Measurements from ENCODE around the gene MCAM.

Gene MCAM

GRCh38 chr11:119316729-119317591 lies at the start of gene MCAM:
MCAM (minus strand) TSS chr11:119317130; CDS start chr11:119317101, 29 bp downstream.
- peak; percentile 7 for DNase-seq

GRCh38 chr11:119365071-119365591 lies 48.2 kb upstream of the MCAM start:
- DNase-seq, result no peak

DNA sequence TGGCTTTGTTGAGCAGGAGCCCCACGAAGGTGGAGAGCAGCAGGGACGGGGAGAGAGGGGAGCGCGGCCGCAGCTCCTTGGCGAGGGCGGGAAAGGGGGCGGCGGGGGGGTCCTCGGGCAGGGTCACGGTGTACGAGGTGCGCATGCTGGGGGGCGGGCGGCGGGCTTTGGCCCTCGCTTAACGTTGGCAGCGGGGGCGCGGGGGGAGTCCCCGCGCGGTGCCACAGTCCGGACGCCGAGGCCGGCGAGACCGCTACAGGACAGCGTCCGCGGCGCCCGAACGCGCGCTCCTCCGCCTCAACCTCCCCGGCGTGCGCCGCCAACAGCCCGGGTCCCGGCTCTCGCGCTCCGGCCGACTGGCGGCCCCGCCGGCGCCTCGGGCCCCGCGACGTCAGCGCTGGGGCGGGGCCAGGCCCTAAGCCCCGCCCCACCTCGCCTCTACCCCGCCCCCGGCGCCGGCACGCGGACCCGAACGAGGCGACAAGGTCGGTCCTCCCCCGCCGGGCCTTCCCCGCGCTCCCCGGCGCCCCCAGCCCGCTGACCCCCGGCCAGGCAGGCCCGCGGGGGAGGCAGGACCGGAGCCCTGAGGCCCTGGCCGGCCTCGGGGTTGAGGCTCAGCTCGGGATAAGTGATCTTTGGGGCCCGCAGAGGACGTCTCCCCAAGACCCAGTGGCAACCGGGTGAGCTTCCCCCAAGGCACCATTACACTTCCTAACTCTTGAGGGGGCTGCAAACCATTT lies 47.1 kb upstream of the MCAM start:
- peak; percentile 15 for DNase-seq

DNA sequence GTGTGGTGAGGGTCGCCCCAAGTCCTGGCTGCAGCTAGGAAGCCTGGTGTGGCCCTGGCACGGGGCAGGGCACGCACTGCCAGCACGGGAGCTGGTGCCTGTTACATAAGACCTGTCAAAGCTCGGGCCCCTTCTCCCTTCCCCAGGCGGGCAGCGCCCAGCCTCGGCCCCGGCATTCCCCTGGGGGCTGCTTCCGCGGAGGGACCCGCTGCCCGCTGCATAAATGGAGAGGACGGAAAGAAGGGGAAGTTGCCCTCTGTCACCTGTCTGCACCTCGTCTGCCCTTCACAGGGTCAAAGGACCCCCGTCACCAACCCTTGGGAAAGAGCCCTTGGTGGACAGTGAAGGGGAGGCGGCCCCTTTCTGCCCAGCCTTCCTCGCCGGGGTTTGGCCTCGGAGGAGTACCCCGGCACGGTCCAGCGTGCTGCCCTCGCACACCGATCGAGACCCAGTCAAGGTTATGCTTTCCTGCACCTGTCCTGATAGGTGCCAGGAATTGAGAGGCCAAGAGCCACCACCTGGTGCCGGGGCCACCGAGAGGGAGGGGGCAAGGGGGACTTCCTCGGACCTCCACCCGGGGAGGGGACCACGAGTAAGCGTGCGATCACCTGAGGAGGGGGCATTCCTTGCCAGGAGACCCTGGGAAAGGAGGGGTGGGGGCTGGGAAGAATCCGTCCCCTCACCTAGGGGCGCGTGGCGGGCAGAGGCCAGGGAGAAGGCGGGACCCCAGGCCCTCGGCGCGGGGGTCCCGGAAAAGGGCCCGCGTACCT lies 46.3 kb upstream of the MCAM start:
- DNase-seq, result no peak

DNA sequence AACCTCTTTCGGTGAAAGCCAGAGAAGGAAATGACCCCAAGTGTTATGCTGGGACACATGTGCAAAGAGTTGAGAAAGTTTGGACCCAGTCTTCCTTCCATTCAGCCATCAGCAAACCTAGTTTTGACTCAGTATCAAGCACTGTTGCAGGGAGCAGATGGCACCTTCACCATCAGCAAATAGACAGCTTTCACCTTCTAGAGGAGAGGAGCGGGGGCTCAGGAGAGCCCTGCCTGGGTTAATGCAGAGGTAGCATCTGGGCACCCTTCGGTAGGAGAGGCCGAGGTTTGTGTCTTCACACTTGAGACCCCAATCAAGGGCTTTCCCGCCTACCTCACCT lies 45.8 kb upstream of the MCAM start:
- no peak for DNase-seq

DNA sequence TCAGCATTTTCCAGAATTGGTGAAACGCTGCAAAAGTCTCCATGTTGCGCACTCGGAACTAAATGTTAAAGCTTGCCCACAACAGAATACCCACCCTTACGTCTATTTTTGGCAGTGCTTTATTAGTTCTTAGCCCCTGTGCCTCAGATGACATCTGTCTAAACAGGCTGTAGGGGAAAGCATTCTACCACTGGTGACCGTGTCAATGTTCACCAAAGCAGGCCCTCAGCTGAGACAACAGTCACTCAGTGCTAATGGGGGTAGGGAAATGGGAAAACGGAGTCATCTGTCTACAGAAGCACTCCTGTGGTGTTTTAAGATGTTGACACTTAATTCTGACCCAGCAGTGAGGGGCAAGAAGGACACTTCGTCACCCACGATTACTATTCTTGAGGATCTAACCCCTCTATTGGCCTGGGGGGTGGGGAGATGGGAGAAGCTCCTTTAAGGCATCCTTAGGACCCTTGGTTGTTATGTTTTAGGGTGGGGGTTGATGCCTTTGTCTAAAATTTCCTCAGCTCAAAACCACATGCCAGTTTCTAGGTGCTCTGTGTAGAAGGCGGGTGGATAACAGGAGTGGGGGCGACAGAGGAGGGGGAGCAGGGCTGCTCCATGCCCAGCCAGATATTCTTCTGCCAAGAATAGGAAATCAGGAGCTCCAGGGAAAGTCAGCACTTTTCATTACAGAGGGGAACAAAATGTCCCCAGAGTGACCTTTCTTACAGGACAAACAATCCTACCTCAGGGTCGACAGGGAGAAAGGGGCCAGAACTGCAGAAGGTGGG lies 45.2 kb upstream of the MCAM start:
- DNase-seq, result no peak

DNA sequence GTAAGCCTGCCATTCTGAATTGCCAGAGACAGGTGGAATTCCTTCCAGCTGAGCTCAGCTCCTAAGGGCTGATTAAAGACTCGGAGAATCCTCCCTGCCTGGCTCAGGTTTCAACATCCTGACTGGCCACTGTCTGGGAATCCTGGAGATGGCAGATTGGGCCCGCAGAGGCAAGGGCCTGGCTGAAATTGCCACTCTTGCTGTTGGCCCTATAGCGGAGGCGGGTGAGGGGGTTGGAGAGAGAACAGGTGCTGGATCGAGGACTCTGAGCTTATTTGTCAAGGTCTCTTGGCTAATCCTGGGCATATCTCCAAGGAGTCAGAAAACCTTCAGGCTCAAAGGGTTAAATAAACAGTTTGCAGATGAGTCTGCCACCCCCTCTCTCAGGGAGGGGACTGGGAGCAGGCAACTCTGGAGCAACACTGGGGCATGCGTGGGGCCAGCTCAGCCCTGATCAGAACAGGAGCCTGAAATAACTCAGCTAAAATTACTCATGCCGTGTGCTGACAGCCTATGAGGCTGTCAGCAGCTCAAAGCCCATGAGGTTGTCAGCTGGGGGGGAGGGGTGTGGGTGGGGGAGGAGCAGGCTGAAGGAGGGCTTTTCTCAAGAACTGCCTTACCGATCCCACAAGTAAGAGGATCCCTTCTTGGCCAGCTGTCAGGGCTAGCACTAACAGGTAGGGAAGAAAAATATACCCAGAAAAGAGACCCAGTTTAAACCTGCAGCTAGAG lies 44.3 kb upstream of the MCAM start:
- peak; percentile 57 for DNase-seq

DNA sequence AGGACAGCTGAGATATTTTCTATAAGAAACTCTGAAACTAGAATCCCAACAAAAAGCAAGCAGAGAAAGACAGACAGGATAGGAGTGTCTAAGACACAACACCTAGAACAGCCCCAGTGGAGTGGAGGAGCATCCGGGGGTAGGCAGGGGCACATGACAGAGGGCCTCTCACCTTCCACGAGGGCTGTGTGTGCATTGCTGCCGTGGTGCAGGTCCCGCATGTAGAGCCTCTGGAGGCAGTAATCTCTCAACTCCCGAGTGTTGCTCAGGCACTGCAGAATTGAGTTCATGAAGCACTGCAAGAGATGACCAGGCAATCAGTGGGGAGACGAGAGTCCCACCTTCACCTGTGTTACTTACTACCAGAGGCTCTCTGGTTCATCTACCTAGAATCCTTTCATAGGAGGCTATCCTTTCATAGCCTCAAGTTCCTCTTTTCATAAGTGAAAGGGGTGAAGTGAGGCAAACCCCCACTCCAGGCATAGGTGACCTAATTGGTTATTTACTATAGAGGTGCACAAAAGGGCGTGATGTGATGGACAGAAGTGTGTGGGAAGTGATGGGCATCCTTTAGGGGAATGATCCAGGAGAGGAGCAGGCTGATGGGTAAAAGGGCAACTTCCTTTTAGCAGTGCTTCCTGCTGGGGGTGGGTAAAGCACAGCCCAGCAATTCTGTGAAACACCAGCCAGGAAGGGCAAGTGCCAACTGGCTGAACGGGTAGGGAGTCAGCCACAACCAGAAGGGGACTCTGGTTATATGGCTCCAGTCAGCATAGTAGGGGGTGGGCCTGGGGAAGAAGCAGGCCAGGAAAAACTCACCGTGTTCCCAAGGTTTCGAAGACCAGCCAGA lies 42.7 kb upstream of the MCAM start:
- no peak for DNase-seq

- DNase-seq, result no peak
Measured at GRCh38 chr11:119357074-119357473, 40.1 kb upstream of the MCAM start.

GRCh38 chr11:119356349-119357031 lies 39.6 kb upstream of the MCAM start:
- peak; percentile 64 for DNase-seq

- DNase-seq, result no peak
Measured at GRCh38 chr11:119355091-119355843, 38.3 kb upstream of the MCAM start.

DNA sequence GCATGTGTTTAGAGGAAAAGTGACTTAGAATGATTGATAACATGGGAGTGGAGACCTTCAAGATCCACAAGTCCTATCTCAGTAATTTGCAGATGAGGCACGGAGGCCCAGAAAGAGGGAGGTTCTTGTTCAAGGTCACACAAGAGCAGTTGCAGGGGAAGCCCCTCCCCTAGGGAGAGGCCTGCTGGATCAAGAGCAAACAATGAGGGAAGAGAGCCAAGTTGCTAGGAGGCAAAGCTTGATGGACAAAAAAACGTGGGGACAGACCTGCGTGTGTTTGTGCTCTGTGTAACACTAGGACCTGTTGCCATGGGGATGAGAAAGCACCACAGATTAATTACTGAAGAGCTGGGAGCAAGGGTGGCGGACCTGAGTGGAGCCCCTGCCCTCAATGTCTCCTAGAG lies 35.9 kb upstream of the MCAM start:
- no peak for DNase-seq

DNA sequence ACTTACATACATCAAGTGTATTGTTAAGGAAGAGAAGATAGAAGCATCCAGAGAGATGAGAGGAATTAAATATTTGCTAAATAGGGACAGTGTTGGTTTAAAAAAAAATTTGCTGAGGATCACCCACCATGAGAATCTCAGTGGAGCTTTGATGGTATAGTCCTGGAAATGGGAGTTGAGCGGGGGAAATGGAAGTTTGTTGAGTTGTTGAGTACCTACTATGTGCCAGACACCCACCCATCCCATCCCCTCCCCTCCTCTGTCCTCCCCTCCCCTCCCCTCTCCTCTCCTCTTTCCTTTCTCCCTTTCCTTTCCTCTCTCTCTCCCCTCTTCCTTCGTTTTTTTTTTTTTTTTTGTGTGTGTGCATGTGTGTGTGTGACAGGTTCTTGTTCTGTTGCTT lies 34.3 kb upstream of the MCAM start:
- DNase-seq, result no peak

- DNase-seq, result no peak
Measured at GRCh38 chr11:119350302-119350701, 33.4 kb upstream of the MCAM start.

DNA sequence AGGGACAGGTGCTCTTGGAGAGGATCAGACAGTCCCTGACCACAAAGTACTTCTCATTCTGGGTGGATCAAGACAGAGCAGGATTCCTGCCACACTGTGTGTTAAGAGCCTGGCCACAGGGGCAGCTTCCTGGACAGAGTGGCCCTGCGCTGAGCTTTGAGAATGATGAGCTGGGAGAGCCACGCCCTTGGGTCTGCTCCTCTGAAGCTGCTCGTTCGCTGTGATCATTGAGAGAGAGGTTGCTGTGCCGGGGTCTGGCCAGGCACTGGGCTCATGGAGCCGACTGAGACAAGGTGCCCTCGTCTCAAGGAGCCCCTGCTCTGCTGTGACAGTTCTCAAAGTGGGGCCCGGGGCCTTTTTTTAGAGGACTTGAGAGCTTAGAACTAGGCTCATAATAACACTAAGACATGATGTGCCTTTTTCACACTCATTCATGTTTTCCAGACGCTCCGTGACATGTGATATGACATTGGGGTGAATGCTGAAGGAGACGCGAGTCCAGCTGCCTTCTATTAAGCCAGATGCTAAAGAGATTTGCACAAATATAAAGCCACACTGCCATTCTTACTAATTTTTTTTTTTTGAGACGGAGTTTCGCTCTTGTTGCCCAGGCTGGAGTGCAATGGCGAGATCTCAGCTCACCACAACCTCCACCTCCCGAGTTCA lies 31.1 kb upstream of the MCAM start:
- no peak for DNase-seq

DNA sequence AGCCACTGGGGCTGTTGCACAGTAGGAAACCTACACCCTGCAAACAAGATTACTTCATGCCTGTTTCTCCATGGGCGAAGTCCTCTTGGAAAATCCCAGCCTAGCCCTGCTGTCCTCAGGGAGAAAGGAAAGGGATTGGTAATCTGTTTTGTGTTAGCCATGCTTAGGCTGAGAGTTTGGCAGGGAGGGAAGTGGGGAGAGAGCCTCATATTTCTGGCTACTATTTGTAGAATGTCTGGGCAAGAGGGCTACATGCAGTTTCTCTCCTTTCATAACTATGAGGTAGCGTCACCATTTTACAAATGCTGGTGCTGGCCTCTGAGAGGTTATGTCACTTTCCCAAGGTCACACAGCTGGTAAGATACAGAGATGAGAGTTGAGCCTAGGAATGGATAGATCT lies 30.3 kb upstream of the MCAM start:
- no peak for DNase-seq

DNA sequence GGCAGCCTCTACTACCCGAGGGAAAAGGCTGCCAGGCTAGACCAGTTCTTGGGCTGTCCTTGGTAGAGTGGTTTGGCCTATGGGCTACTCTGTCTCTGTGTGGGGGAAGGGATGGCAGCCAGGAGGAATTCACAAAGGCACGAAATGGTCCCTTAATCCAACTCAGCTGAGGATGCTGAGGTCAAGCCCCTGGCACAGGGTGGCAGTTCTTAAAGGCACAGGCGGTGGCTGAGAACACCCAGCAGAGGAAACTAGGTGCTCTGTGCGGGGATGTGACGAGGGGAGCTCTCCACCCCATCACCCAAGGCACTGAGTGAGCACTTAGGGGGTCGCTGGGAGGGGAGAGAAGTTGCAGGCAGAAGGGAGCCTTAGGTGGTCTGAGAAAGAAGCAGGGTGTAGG lies 29.7 kb upstream of the MCAM start, which contains the start of gene MFRP:
Gene MFRP, minus strand, starts transcription at position 101 of the 400 bp plus-strand sequence. CDS start 192 bp downstream, outside the sequence.
- DNase-seq, result no peak

DNA sequence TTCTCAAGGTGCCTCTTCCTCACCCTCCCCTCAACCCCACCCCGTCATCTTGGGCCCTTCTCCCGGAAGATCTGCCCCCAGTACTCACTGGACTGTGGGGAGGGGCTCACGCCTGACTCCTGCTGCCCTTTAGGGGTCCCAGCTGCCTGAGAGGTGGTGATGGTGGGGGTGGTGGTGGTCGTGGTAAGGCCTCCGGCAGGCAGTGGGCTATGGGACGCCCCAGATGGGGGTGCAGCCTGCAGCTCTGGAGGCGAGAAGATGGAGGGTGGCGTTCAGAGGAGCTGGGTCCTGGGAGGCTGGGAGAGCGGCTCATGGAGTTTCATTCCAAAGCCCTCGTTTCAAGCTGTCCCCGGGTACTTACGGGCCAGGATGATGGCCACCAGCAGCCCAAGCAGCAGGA lies 28.8 kb upstream of the MCAM start:
- no peak for DNase-seq

Measured in stimulated activated naive CD4-positive, alpha-beta T cell treated with Interleukin-2 at 50 U/mL for 16 hours (primary cell).